K562 treated with DMSO at 1 percent for 12 hours (cell line): ENCODE measurements around the gene ELANE. TPM values are rescaled to one million over a fixed set of nuclear protein-coding genes. Genes with fewer than 3 reads are reported as not detected.

Source experiments
- total RNA-seq: library from RNA; unstranded; fragments of 300-600 nt; gene quantifications from 2 replicates; pipeline ENCODE4 v1.2.3, GENCODE V29; 2022; ENCODE audit not compliant: insufficient read depth

The ELANE gene
- total RNA-seq, result not detected in 2 replicates

GRCh38 chr19:852136-853013, at the start of gene ELANE:
Gene ELANE (plus strand): TSS chr19:852303. CDS start chr19:852329, 26 bp downstream.

GRCh38 chr19:821825-822503, 30.1 kb upstream of the ELANE start, which contains the start of gene PLPPR3:
Gene PLPPR3 (minus strand): TSS chr19:821955. CDS start chr19:821559, 396 bp downstream.

GRCh38 chr19:827710-828321, 24.3 kb upstream of the ELANE start, which contains the start of gene AZU1:
Gene AZU1 (plus strand): TSS chr19:827837. CDS start chr19:827847, 10 bp downstream.

GRCh38 chr19:840519-841206, 11.4 kb upstream of the ELANE start, which contains the start of gene PRTN3:
Gene PRTN3 (plus strand): TSS chr19:840999. CDS start chr19:841009, 10 bp downstream.

GRCh38 chr19:858868-859843, 7.1 kb downstream of the ELANE start, which contains the start of gene CFD:
Gene CFD (plus strand): TSS chr19:859664. CDS start chr19:859690, 26 bp downstream.

GRCh38 chr19:892894-893689, 41.0 kb downstream of the ELANE start, which contains the start of the genes MED16 and RNU6-9:
Gene MED16 (minus strand): TSS chr19:893187. CDS start chr19:891131, 2,056 bp downstream.
Gene RNU6-9 (plus strand): TSS chr19:893484.

Other genes starting within 250 kb of the ELANE start
- gene POLRMT, start 218.8 kb upstream of the ELANE start, total RNA-seq, result 86.8 and 92.3 TPM in 2 replicates
- 0.58 and 0.74 TPM in 2 replicates for gene FGF22, start 212.4 kb upstream of the ELANE start, total RNA-seq
- 77.4 and 85.9 TPM in 2 replicates for gene RNF126, start 189.1 kb upstream of the ELANE start, total RNA-seq
- gene FSTL3, start 175.9 kb upstream of the ELANE start, total RNA-seq, result 5.5 and 11.6 TPM in 2 replicates
- 26.1 and 36.0 TPM in 2 replicates for gene PRSS57, start 156.9 kb upstream of the ELANE start, total RNA-seq
- 11.5 and 13.7 TPM in 2 replicates for gene PALM, start 143.4 kb upstream of the ELANE start, total RNA-seq
- 0.38 TPM in 1 of 2 replicates, not detected in the other for gene MISP, start 101.2 kb upstream of the ELANE start, total RNA-seq
- 169 and 333 TPM in 2 replicates for gene PTBP1, start 54.9 kb upstream of the ELANE start, total RNA-seq
- gene PLPPR3, start 30.3 kb upstream of the ELANE start, total RNA-seq, result 24.0 and 30.0 TPM in 2 replicates
- 0.39 and 2.1 TPM in 2 replicates for gene AZU1, start 24.5 kb upstream of the ELANE start, total RNA-seq
- not detected in 2 replicates for gene PRTN3, start 11.3 kb upstream of the ELANE start, total RNA-seq
- 28.7 and 52.0 TPM in 2 replicates for gene CFD, start 7.4 kb downstream of the ELANE start, total RNA-seq
- gene MED16, start 40.9 kb downstream of the ELANE start, total RNA-seq, result 32.2 and 39.5 TPM in 2 replicates
- gene RNU6-9, start 41.2 kb downstream of the ELANE start, total RNA-seq, result not detected in 2 replicates
- gene R3HDM4, start 60.9 kb downstream of the ELANE start, total RNA-seq, result 136 and 158 TPM in 2 replicates
- gene KISS1R, start 65.0 kb downstream of the ELANE start, total RNA-seq, result 2.2 and 4.1 TPM in 2 replicates
- 36.2 and 75.8 TPM in 2 replicates for gene ARID3A, start 73.7 kb downstream of the ELANE start, total RNA-seq
- gene WDR18, start 132.0 kb downstream of the ELANE start, total RNA-seq, result 49.7 and 59.6 TPM in 2 replicates
- 0.59 TPM in 1 of 2 replicates, not detected in the other for gene GRIN3B, start 148.1 kb downstream of the ELANE start, total RNA-seq
- 149 and 231 TPM in 2 replicates for gene TMEM259, start 168.8 kb downstream of the ELANE start, total RNA-seq
- gene RNU6-2, start 169.2 kb downstream of the ELANE start, total RNA-seq, result not detected in 2 replicates
- 72.3 and 126 TPM in 2 replicates for gene CNN2, start 174.3 kb downstream of the ELANE start, total RNA-seq
- 33.8 and 70.2 TPM in 2 replicates for gene ABCA7, start 187.8 kb downstream of the ELANE start, total RNA-seq
- 12.9 and 15.4 TPM in 2 replicates for gene ARHGAP45, start 214.9 kb downstream of the ELANE start, total RNA-seq
- 194 and 270 TPM in 2 replicates for gene POLR2E, start 243.1 kb downstream of the ELANE start, total RNA-seq